Measurements from ENCODE around the gene C10orf120. TPM values are rescaled to one million over a fixed set of nuclear protein-coding genes. Genes with fewer than 3 reads are reported as not detected.

C10orf120 gene
- total RNA-seq, 2 experiments from 2014 or later: not detected

GRCh38 chr10:122682522-122682921 is 17.1 kb downstream of the C10orf120 start:
- CTCF ChIA-PET (ENCODE audit: unreplicated experiment): no interaction called here
- Histone ChIP-seq H4K20me1 (ENCODE audit: insufficient read depth, low read length) (no peaks in the 10 kb centered on the region), H3K9me2 (ENCODE audit: insufficient read depth, low read length) (no peaks in the 10 kb centered on the region), H3K79me2 (ENCODE audit: insufficient read depth, low read depth, low read length) (no peaks in the 10 kb centered on the region), H3K9me3 (ENCODE audit: low read length) (no peaks in the 10 kb centered on the region), H3K27ac (ENCODE audit: low read depth, low read length, poor library complexity, severe bottlenecking) (no peak overlapping the region), H3K36me3 (ENCODE audit: insufficient read depth, low read length) (no peaks in the 10 kb centered on the region), H3K4me3 (ENCODE audit: low read depth, low read length, poor library complexity, severe bottlenecking) (no peak overlapping the region), H2AFZ (ENCODE audit: low read length) (no peak overlapping the region), H3K4me1 (ENCODE audit: insufficient read depth, low read length, poor library complexity, severe bottlenecking) (no peaks in the 10 kb centered on the region), H3K4me2 (ENCODE audit: low read length) (no peak overlapping the region)
- POLR2A ChIA-PET: no interaction called here
- BruUV-seq (replicated peaks): no TSS peak
- DNase-seq (ENCODE audit: low spot score): no peak
- TF ChIP-seq, protein P1, sequence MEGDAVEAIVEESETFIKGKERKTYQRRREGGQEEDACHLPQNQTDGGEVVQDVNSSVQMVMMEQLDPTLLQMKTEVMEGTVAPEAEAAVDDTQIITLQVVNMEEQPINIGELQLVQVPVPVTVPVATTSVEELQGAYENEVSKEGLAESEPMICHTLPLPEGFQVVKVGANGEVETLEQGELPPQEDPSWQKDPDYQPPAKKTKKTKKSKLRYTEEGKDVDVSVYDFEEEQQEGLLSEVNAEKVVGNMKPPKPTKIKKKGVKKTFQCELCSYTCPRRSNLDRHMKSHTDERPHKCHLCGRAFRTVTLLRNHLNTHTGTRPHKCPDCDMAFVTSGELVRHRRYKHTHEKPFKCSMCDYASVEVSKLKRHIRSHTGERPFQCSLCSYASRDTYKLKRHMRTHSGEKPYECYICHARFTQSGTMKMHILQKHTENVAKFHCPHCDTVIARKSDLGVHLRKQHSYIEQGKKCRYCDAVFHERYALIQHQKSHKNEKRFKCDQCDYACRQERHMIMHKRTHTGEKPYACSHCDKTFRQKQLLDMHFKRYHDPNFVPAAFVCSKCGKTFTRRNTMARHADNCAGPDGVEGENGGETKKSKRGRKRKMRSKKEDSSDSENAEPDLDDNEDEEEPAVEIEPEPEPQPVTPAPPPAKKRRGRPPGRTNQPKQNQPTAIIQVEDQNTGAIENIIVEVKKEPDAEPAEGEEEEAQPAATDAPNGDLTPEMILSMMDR (conservative IDR thresholded peaks at IDR 0.05; ENCODE audit: low read length): no peak
- no peak for TF ChIP-seq EZH2phosphoT487 (IDR thresholded peaks at IDR 0.05; ENCODE audit: borderline replicate concordance, low read depth, low read length)
- intact Hi-C loops (cut with micrococcal nuclease; ENCODE audit: unreplicated experiment): no loop called here

- Histone ChIP-seq H3K9me3 (ENCODE audit: low read length) (no peaks in the 10 kb centered on the region), H3K9me2 (ENCODE audit: insufficient read depth, low read length) (no peaks in the 10 kb centered on the region), H3K4me2 (ENCODE audit: low read length) (no peak overlapping the region), H4K20me1 (ENCODE audit: insufficient read depth, low read length) (no peaks in the 10 kb centered on the region), H3K36me3 (ENCODE audit: insufficient read depth, low read length) (no peaks in the 10 kb centered on the region), H2AFZ (ENCODE audit: low read length) (no peak overlapping the region), H3K4me1 (ENCODE audit: insufficient read depth, low read length, poor library complexity, severe bottlenecking) (no peaks in the 10 kb centered on the region), H3K4me3 (ENCODE audit: low read depth, low read length, poor library complexity, severe bottlenecking) (no peak overlapping the region), H3K27ac (ENCODE audit: low read depth, low read length, poor library complexity, severe bottlenecking) (no peak overlapping the region), H3K79me2 (ENCODE audit: insufficient read depth, low read depth, low read length) (no peaks in the 10 kb centered on the region)
- CTCF ChIA-PET (ENCODE audit: unreplicated experiment): no interaction called here
- POLR2A ChIA-PET: no interaction called here
- no peak for DNase-seq (ENCODE audit: low spot score)
- intact Hi-C loops (cut with micrococcal nuclease; ENCODE audit: unreplicated experiment): no loop called here
- BruUV-seq (replicated peaks): no TSS peak
- TF ChIP-seq, protein P1 (conservative IDR thresholded peaks at IDR 0.05; ENCODE audit: low read length): no peak
- no peak for TF ChIP-seq EZH2phosphoT487 (IDR thresholded peaks at IDR 0.05; ENCODE audit: borderline replicate concordance, low read depth, low read length)
Observed at GRCh38 chr10:122678266-122678665, 21.4 kb downstream of the C10orf120 start.

DNA sequence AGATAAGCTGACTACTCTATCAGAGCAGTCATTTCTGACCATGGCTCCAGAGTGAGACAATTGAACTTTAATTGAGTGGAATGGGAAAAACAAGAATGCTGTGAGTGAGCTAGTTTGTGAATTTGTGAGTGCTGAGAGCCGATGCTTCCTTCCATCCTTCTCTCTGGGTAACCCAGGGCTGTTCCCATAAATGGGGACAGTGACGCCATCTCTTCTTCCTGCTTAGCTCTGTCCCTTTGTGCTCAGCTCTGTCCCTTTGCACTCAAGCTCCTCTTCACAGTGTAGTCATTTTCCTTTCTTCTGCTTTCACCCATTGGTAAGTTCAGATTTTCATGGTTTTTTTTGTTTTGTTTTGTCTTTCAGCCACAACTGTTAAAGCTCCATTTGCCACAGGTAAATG is 24.4 kb downstream of the C10orf120 start:
- ChIA-PET CTCF (ENCODE audit: unreplicated experiment) (no interaction called here), POLR2A (interaction anchor here (0.6 to 0.7 kb wide), 2 partner anchors 8 to 346 kb away, joined by 3 to 4 read pairs; no protein-coding TSS in a partner anchor)
- no peak overlapping the region for H3K4me3 ChIP-seq (ENCODE audit: low read depth, low read length, poor library complexity, severe bottlenecking)
- no peak overlapping the region for H3K27ac ChIP-seq (ENCODE audit: low read depth, low read length, poor library complexity, severe bottlenecking)
- H3K36me3 ChIP-seq (ENCODE audit: insufficient read depth, low read length): no peaks in the 10 kb centered on the region
- H3K4me2 ChIP-seq (ENCODE audit: low read length): no peak overlapping the region
- no peaks in the 10 kb centered on the region for H4K20me1 ChIP-seq (ENCODE audit: insufficient read depth, low read length)
- H2AFZ ChIP-seq (ENCODE audit: low read length): no peak overlapping the region
- H3K4me1 ChIP-seq (ENCODE audit: insufficient read depth, low read length, poor library complexity, severe bottlenecking): no peaks in the 10 kb centered on the region
- no peaks in the 10 kb centered on the region for H3K9me2 ChIP-seq (ENCODE audit: insufficient read depth, low read length)
- intact Hi-C loops (cut with micrococcal nuclease; ENCODE audit: unreplicated experiment): no loop called here
- H3K79me2 ChIP-seq (ENCODE audit: insufficient read depth, low read depth, low read length): no peaks in the 10 kb centered on the region
- no peaks in the 10 kb centered on the region for H3K9me3 ChIP-seq (ENCODE audit: low read length)
- no peak for DNase-seq (ENCODE audit: low spot score)
- no TSS peak for BruUV-seq (replicated peaks)
- TF ChIP-seq, protein P1 (conservative IDR thresholded peaks at IDR 0.05; ENCODE audit: low read length): no peak
- no peak for TF ChIP-seq EZH2phosphoT487 (IDR thresholded peaks at IDR 0.05; ENCODE audit: borderline replicate concordance, low read depth, low read length)

Measured in OCI-LY7 (cell line).